Neuronal stem cell (in vitro differentiated cells): ENCODE data around the gene CHD2.

Source experiments
- DNase-seq: peaks from one replicate; pipeline ENCODE4 v3.0.0-alpha.2; 2013; ENCODE audit warnings: low spot score
- H2AFZ ChIP-seq: one replicate; pipeline ENCODE4 v1.6.1; 2013; ENCODE audit warnings: mild to moderate bottlenecking, low read length, inconsistent platforms
- H2AK5ac ChIP-seq: 2 replicates; pipeline ENCODE4 v1.6.1; 2013; ENCODE audit warnings: low read depth, mild to moderate bottlenecking, inconsistent platforms, low read length, moderate library complexity, mixed read lengths
- H2BK120ac ChIP-seq: 2 replicates; pipeline ENCODE4 v1.6.1; 2013; ENCODE audit warnings: low read depth, mild to moderate bottlenecking, inconsistent platforms, low read length, moderate library complexity, mixed read lengths
- H2BK12ac ChIP-seq: one replicate; pipeline ENCODE4 v1.6.1; 2013; ENCODE audit warnings: low read length, inconsistent platforms
- H2BK15ac ChIP-seq: 2 replicates; pipeline ENCODE4 v1.6.1; 2013; ENCODE audit warnings: mild to moderate bottlenecking, low read length, inconsistent platforms, mixed read lengths
- H2BK5ac ChIP-seq: one replicate; pipeline ENCODE4 v1.6.1; 2013; ENCODE audit warnings: inconsistent platforms, mild to moderate bottlenecking, low read length, moderate library complexity
- H3K14ac ChIP-seq: one replicate; pipeline ENCODE4 v1.6.1; 2013; ENCODE audit warnings: low read length, inconsistent platforms
- H3K18ac ChIP-seq: 2 replicates; pipeline ENCODE4 v1.6.1; 2013; ENCODE audit warnings: low read length, inconsistent platforms
- H3K23ac ChIP-seq: 2 replicates; pipeline ENCODE4 v1.6.1; 2013; ENCODE audit warnings: low read depth, mild to moderate bottlenecking, mixed read lengths, low read length, inconsistent platforms; ENCODE audit not compliant: poor library complexity
- H3K27ac ChIP-seq: replicated peaks from 3 replicates; pipeline ENCODE4 v1.5.1; 2013; ENCODE audit warnings: low read length, inconsistent platforms
- H3K27me3 ChIP-seq, 3 experiments: 2 replicates each; pipeline ENCODE4 v1.6.1; 2013; ENCODE audit warnings: low read length in 3 of 3, mild to moderate bottlenecking in 2 of 3, inconsistent platforms in 1 of 3, low read depth in 1 of 3, mixed read lengths in 1 of 3, moderate library complexity in 1 of 3; ENCODE audit not compliant: control insufficient read depth in 3 of 3, insufficient read depth in 3 of 3
- H3K36me3 ChIP-seq, 2 donors: replicated peaks in 1 of 2; 2 replicates each; pipeline ENCODE4 v1.6.1; 2013; ENCODE audit warnings: low read length in 2 of 2; ENCODE audit not compliant: control insufficient read depth in 2 of 2, insufficient read depth in 2 of 2
- H3K4ac ChIP-seq: 2 replicates; pipeline ENCODE4 v1.6.1; 2013; ENCODE audit warnings: inconsistent platforms, mild to moderate bottlenecking, low read length, moderate library complexity
- H3K4me1 ChIP-seq, 2 donors: 1 replicate in 1 of 2; 2 replicates in 1 of 2; pipeline ENCODE4 v1.6.1; 2013; ENCODE audit warnings: low read length in 2 of 2, low read depth in 1 of 2; ENCODE audit not compliant: control insufficient read depth in 2 of 2, insufficient read depth in 1 of 2
- H3K4me2 ChIP-seq: one replicate; pipeline ENCODE4 v1.6.1; 2013; ENCODE audit warnings: mild to moderate bottlenecking, low read length, inconsistent platforms; ENCODE audit not compliant: insufficient read depth, poor library complexity, severe bottlenecking
- H3K4me3 ChIP-seq, 2 donors: 2 replicates each; pipeline ENCODE4 v1.5.1; 2013; ENCODE audit warnings: low read length in 2 of 2, mild to moderate bottlenecking in 2 of 2, inconsistent platforms in 1 of 2, moderate library complexity in 1 of 2
- H3K79me1 ChIP-seq: one replicate; pipeline ENCODE4 v1.6.1; 2013; ENCODE audit warnings: low read depth, mild to moderate bottlenecking, inconsistent platforms, low read length, moderate library complexity
- H3K9ac ChIP-seq: one replicate; pipeline ENCODE4 v1.6.1; 2013; ENCODE audit warnings: mild to moderate bottlenecking, low read depth, low read length, inconsistent platforms; ENCODE audit not compliant: poor library complexity
- H3K9me3 ChIP-seq, 2 donors: replicated peaks in 1 of 2; 2 replicates each; pipeline versions ENCODE3 to v1.6.1; 2013; ENCODE audit warnings: low read length in 2 of 2, mild to moderate bottlenecking in 2 of 2, inconsistent platforms in 1 of 2, low read depth in 1 of 2, mixed read lengths in 1 of 2, moderate library complexity in 1 of 2; ENCODE audit not compliant: control insufficient read depth in 2 of 2, insufficient read depth in 1 of 2
- H4K8ac ChIP-seq: one replicate; pipeline ENCODE4 v1.6.1; 2013; ENCODE audit warnings: low read depth, mild to moderate bottlenecking, inconsistent platforms, low read length, moderate library complexity
- H4K91ac ChIP-seq: one replicate; pipeline ENCODE4 v1.6.1; 2013; ENCODE audit warnings: low read length, low read depth, mild to moderate bottlenecking, inconsistent platforms; ENCODE audit not compliant: poor library complexity
- WGBS, 2 donors: extraction: QIAGEN DNeasy Blood & Tissue Kit; methylation state at CpG; one replicate each; pipeline ENCODE4 v1.1.7; 2013; ENCODE audit warnings: missing lambda C conversion rate in 2 of 2, mixed read lengths in 1 of 2; ENCODE audit not compliant: insufficient read length in 2 of 2, insufficient replicate concordance in 1 of 2; ENCODE audit errors: extremely low coverage in 2 of 2; 5-methylcytosine and 5-hydroxymethylcytosine counted together

Gene CHD2

GRCh38 chr15:93046120-93046519 lies 146.0 kb downstream of the CHD2 start:
- H3K27ac ChIP-seq = no peak overlapping the region
- H2AFZ ChIP-seq = no peak overlapping the region
- H3K4me1 ChIP-seq = peaks cover 0 to 8% of the 10 kb centered on the region in 2 donors
- no CpG with 5 or more reads among the region's 4 CpGs for WGBS, 2 donors
- H3K4me3 ChIP-seq = no peak overlapping the region
- H2AK5ac ChIP-seq = no peak overlapping the region
- H3K9ac ChIP-seq = no peak overlapping the region
- peaks cover 38% of the 10 kb centered on the region for H3K79me1 ChIP-seq
- H2BK15ac ChIP-seq = no peak overlapping the region
- no peak overlapping the region for H2BK120ac ChIP-seq
- H4K91ac ChIP-seq = no peak overlapping the region
- no peak overlapping the region for H3K4ac ChIP-seq
- H3K4me2 ChIP-seq = no peak overlapping the region
- H3K9me3 ChIP-seq = peaks cover 14 to 26% of the 10 kb centered on the region in 2 donors
- H3K36me3 ChIP-seq = peaks cover 78 to 94% of the 10 kb centered on the region in 2 donors
- H3K14ac ChIP-seq = no peak overlapping the region
- no peaks in the 10 kb centered on the region for H3K27me3 ChIP-seq
- no peak overlapping the region for H2BK5ac ChIP-seq
- no peak for DNase-seq
- no peak overlapping the region for H2BK12ac ChIP-seq
- H4K8ac ChIP-seq = no peak overlapping the region
- H3K23ac ChIP-seq = no peak overlapping the region
- no peak overlapping the region for H3K18ac ChIP-seq

DNA sequence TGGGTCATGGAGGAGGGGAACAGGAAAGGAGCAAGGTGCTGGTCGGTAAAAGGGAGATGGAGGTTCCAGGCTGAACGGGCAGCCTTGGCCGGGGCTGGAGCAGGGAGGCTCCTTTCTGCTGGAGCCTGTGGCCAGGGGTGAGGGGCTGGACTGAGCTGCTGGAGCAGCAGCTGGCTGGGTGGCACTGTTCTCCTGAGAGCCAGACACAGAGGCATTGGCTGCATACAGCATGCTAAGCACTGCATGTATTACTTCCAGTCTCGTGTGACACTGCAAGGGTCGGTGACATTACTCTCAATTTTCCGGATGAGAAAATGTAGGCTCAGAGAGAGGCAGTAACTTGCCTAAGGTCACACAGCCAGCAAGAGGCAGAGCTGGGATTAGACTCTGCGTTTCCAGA lies 146.6 kb downstream of the CHD2 start:
- peaks cover 0 to 8% of the 10 kb centered on the region in 2 donors for H3K4me1 ChIP-seq
- H2BK5ac ChIP-seq = no peak overlapping the region
- H3K14ac ChIP-seq = no peak overlapping the region
- no peak overlapping the region for H4K8ac ChIP-seq
- H3K18ac ChIP-seq = no peak overlapping the region
- no peaks in the 10 kb centered on the region for H3K27me3 ChIP-seq
- H3K36me3 ChIP-seq = peaks cover 84 to 97% of the 10 kb centered on the region in 2 donors
- H2BK15ac ChIP-seq = no peak overlapping the region
- H2AFZ ChIP-seq = no peak overlapping the region
- no peak overlapping the region for H2BK12ac ChIP-seq
- no peak overlapping the region for H4K91ac ChIP-seq
- H3K4me3 ChIP-seq = no peak overlapping the region
- DNase-seq = no peak
- H2AK5ac ChIP-seq = no peak overlapping the region
- H3K9me3 ChIP-seq = peaks cover 14 to 26% of the 10 kb centered on the region in 2 donors
- no peak overlapping the region for H2BK120ac ChIP-seq
- H3K9ac ChIP-seq = no peak overlapping the region
- WGBS, 2 donors = no CpG with 5 or more reads among the region's 7 CpGs
- no peak overlapping the region for H3K4me2 ChIP-seq
- H3K23ac ChIP-seq = no peak overlapping the region
- no peak overlapping the region for H3K4ac ChIP-seq
- no peak overlapping the region for H3K27ac ChIP-seq
- H3K79me1 ChIP-seq = peaks cover 42% of the 10 kb centered on the region

GRCh38 chr15:93047621-93048425 lies 147.7 kb downstream of the CHD2 start:
- no peak overlapping the region for H2AFZ ChIP-seq
- peak overlapping the region; percentile 63 for H3K9ac ChIP-seq
- H3K79me1 ChIP-seq = peaks cover 53% of the 10 kb centered on the region
- H2BK120ac ChIP-seq = no peak overlapping the region
- H4K91ac ChIP-seq = no peak overlapping the region
- no peak overlapping the region for H4K8ac ChIP-seq
- no peak overlapping the region for H3K4ac ChIP-seq
- no peak overlapping the region for H2BK12ac ChIP-seq
- WGBS, 2 donors = no CpG with 5 or more reads among the region's 18 CpGs
- H3K27ac ChIP-seq = peak overlapping the region; percentile 23
- no peak for DNase-seq
- H3K27me3 ChIP-seq = no peaks in the 10 kb centered on the region
- H3K4me1 ChIP-seq = peaks cover 0 to 8% of the 10 kb centered on the region in 2 donors
- no peak overlapping the region for H3K4me2 ChIP-seq
- H3K18ac ChIP-seq = peak overlapping the region; percentile 77
- H3K14ac ChIP-seq = peak overlapping the region; percentile 47
- H3K36me3 ChIP-seq = peaks cover 90 to 100% of the 10 kb centered on the region in 2 donors
- no peak overlapping the region for H2BK5ac ChIP-seq
- H2BK15ac ChIP-seq = no peak overlapping the region
- H3K23ac ChIP-seq = peak overlapping the region; percentile 34
- H3K9me3 ChIP-seq = peaks cover 14 to 26% of the 10 kb centered on the region in 2 donors
- no peak overlapping the region for H2AK5ac ChIP-seq
- peak overlapping the region in 1 of 2 donors; percentile 27 for H3K4me3 ChIP-seq

DNA sequence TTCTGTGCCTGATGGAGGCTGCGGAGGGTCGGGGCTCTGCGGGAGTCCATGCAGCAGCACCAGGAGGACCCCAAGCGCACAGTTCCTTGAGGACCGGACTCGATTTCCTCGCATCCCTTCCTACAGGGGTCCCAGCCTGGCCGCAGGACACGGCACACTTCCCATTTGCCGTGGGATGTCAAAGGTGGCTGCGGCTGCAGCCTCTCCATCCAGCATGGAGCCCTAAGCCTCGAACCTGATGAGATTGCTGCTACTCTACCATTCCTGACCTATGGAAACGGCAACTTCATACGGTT lies 148.2 kb downstream of the CHD2 start:
- peak overlapping the region; percentile 73 for H3K18ac ChIP-seq
- H3K9me3 ChIP-seq = peaks cover 12 to 26% of the 10 kb centered on the region in 2 donors
- no peak overlapping the region for H3K4me3 ChIP-seq
- H4K91ac ChIP-seq = no peak overlapping the region
- peaks cover 0 to 9% of the 10 kb centered on the region in 2 donors for H3K4me1 ChIP-seq
- no peak overlapping the region for H2BK120ac ChIP-seq
- no peak overlapping the region for H2BK12ac ChIP-seq
- H3K23ac ChIP-seq = no peak overlapping the region
- H2BK15ac ChIP-seq = no peak overlapping the region
- H3K4me2 ChIP-seq = no peak overlapping the region
- peaks cover 92 to 100% of the 10 kb centered on the region in 2 donors for H3K36me3 ChIP-seq
- H2AFZ ChIP-seq = no peak overlapping the region
- no peak overlapping the region for H3K4ac ChIP-seq
- no peak overlapping the region for H4K8ac ChIP-seq
- H3K79me1 ChIP-seq = peaks cover 55% of the 10 kb centered on the region
- no peak overlapping the region for H2BK5ac ChIP-seq
- H3K14ac ChIP-seq = no peak overlapping the region
- H3K27ac ChIP-seq = peak overlapping the region; percentile 23
- peak overlapping the region; percentile 51 for H3K9ac ChIP-seq
- no peak overlapping the region for H2AK5ac ChIP-seq
- DNase-seq = no peak
- no CpG with 5 or more reads among the region's 14 CpGs for WGBS, 2 donors
- H3K27me3 ChIP-seq = no peaks in the 10 kb centered on the region
